Glutamatergic neuron (in vitro differentiated cells): ENCODE results near the gene SYNGR4. TPM values are rescaled to one million over a fixed set of nuclear protein-coding genes. Genes with fewer than 3 reads are reported as not detected.
A peak's percentile ranks its signal among the peaks of the same experiment; 100 is the strongest.

Experiments
- DNase-seq: peaks from one replicate; pipeline ENCODE4 v3.0.0; 2022
- H3K27ac Mint-ChIP-seq: one replicate; pipeline ENCODE4 v1.8.0; 2020; ENCODE audit warnings: mild to moderate bottlenecking, mixed read lengths, inconsistent platforms; ENCODE audit not compliant: unreplicated experiment
- H3K27me3 Mint-ChIP-seq: one replicate; pipeline ENCODE4 v1.8.0; 2020; ENCODE audit warnings: mild to moderate bottlenecking, moderate library complexity, mixed read lengths, inconsistent platforms; ENCODE audit not compliant: unreplicated experiment
- H3K36me3 Mint-ChIP-seq: one replicate; pipeline ENCODE4 v1.8.0; 2020; ENCODE audit warnings: mild to moderate bottlenecking, mixed read lengths, inconsistent platforms; ENCODE audit not compliant: unreplicated experiment
- H3K4me1 Mint-ChIP-seq: one replicate; pipeline ENCODE4 v1.8.0; 2020; ENCODE audit warnings: mild to moderate bottlenecking, low read depth, mixed read lengths, inconsistent platforms; ENCODE audit not compliant: unreplicated experiment
- H3K4me3 Mint-ChIP-seq: one replicate; pipeline ENCODE4 v1.8.0; 2020; ENCODE audit warnings: mild to moderate bottlenecking, mixed read lengths, inconsistent platforms; ENCODE audit not compliant: unreplicated experiment
- H3K9me3 Mint-ChIP-seq: one replicate; pipeline ENCODE4 v1.8.0; 2020; ENCODE audit warnings: mild to moderate bottlenecking, moderate library complexity, mixed read lengths, inconsistent platforms; ENCODE audit not compliant: unreplicated experiment
- total RNA-seq: library from RNA; stranded (reverse); fragmentation: NEBNext Ultra II Directional; extraction: Animal tissue kit (Norgen Biotek cat#: 25700); gene quantifications from one replicate; pipeline ENCODE4 v1.2.1, GENCODE V29; 2021; ENCODE audit not compliant: unreplicated experiment
- TF ChIP-seq, protein P1 (sequence below): fragments of 200-600 bp; sonication (generic); IDR thresholded peaks from one replicate; pipeline ENCODE4 v1.5.0; 2021; ENCODE audit not compliant: partially characterized antibody, unreplicated experiment

SYNGR4 gene
- total RNA-seq, 1 donor from 2014 or later = not detected

DNA sequence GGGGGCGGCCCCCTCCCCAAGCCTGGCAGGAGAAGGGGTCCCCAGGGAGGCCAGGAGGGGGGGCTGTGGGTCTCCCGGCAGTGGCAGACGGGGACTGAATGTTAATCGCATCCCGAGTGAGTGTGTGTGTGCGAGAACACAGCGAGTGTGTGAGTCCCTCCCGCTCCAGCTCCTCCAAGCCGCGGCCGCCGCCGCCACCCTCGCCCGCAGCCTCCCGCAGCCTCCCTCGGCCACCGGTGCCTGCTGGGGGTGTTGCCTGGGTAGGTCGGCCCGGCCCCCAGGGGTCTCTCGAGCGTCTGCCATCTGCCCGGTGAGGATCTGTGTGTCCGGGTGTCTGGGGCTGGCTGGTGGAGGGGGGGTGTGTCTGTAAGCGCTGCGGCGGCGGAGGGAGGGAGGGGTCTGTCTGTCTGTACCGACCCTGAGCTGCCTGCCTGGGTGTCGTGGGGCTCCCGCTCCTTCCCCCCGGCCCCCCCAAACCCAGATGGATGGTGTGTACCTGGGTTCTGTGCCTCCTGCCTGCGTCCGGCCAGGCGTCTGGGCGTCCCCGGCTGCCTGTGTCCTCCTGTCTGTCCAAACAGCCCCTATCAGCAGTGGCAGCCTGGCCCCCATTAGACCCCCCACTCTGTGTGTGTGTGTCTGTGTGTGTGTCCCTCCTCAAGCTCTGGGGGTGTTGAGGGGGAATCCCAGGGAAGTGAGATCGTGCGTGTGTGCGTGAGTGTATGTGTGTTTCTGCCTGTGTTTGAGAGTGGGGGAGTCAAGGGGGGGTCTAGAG is 29.6 kb downstream of the SYNGR4 start, which contains the start of gene GRIN2D:
TSS of gene GRIN2D (plus strand) at position 110 of the 772 bp plus-strand sequence. CDS start 4,725 bp downstream, outside the sequence.
- Mint-ChIP-seq H3K27ac (peak within 1 kb of the TSS; percentile 94), H3K4me1 (peaks cover 21% of the 10 kb centered on the region), H3K36me3 (no peaks in the 10 kb centered on the region), H3K9me3 (peaks cover 9% of the 10 kb centered on the region), H3K4me3 (peak within 1 kb of the TSS; percentile 95), H3K27me3 (peaks cover 11% of the 10 kb centered on the region)
- TF ChIP-seq, protein P1, sequence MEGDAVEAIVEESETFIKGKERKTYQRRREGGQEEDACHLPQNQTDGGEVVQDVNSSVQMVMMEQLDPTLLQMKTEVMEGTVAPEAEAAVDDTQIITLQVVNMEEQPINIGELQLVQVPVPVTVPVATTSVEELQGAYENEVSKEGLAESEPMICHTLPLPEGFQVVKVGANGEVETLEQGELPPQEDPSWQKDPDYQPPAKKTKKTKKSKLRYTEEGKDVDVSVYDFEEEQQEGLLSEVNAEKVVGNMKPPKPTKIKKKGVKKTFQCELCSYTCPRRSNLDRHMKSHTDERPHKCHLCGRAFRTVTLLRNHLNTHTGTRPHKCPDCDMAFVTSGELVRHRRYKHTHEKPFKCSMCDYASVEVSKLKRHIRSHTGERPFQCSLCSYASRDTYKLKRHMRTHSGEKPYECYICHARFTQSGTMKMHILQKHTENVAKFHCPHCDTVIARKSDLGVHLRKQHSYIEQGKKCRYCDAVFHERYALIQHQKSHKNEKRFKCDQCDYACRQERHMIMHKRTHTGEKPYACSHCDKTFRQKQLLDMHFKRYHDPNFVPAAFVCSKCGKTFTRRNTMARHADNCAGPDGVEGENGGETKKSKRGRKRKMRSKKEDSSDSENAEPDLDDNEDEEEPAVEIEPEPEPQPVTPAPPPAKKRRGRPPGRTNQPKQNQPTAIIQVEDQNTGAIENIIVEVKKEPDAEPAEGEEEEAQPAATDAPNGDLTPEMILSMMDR = no peak
- peak; percentile 87 for DNase-seq

- peak overlapping the region; percentile 95 for H3K4me3 Mint-ChIP-seq
- no peak for DNase-seq
- peaks cover 13% of the 10 kb centered on the region for H3K9me3 Mint-ChIP-seq
- H3K27me3 Mint-ChIP-seq = peaks cover 18% of the 10 kb centered on the region
- peak overlapping the region; percentile 94 for H3K27ac Mint-ChIP-seq
- no peaks in the 10 kb centered on the region for H3K36me3 Mint-ChIP-seq
- TF ChIP-seq, protein P1 = no peak
- H3K4me1 Mint-ChIP-seq = peaks cover 21% of the 10 kb centered on the region
Measured at GRCh38 chr19:48394331-48395169, 30.4 kb downstream of the SYNGR4 start.

- TF ChIP-seq, protein P1 = no peak
- H3K9me3 Mint-ChIP-seq = peaks cover 13% of the 10 kb centered on the region
- H3K4me1 Mint-ChIP-seq = peaks cover 21% of the 10 kb centered on the region
- no peaks in the 10 kb centered on the region for H3K36me3 Mint-ChIP-seq
- H3K27ac Mint-ChIP-seq = peak overlapping the region; percentile 43
- no peak for DNase-seq
- peak overlapping the region; percentile 82 for H3K4me3 Mint-ChIP-seq
- peaks cover 21% of the 10 kb centered on the region for H3K27me3 Mint-ChIP-seq
Measured at GRCh38 chr19:48395170-48395455, 30.9 kb downstream of the SYNGR4 start.

DNA sequence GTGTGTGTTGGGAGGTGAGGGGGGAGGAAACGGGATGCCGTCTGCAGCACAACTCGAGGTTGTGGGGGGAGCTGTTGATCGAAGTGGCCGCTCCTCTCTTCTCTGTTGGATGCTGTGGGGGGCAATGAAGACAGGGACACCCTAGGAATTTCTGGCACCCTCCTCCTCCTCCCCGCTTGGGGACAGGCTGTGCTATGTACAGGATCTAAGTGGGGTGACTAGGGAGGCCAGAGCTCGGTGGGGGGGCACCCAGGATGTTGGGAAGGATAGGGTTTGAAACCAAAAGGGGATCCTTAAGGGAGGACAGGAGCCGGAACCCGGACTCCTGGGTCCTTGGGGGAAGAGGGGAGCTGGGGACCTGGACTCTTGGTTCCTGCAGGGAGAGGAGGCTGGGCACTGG is 31.3 kb downstream of the SYNGR4 start:
- TF ChIP-seq, protein P1 = no peak
- peak overlapping the region; percentile 82 for H3K4me3 Mint-ChIP-seq

More for the DNA sequence above, 31.3 kb downstream of the SYNGR4 start:
- Mint-ChIP-seq H3K27me3 (peaks cover 21% of the 10 kb centered on the region), H3K36me3 (no peaks in the 10 kb centered on the region), H3K4me1 (peaks cover 21% of the 10 kb centered on the region), H3K9me3 (peaks cover 16% of the 10 kb centered on the region), H3K27ac (peak overlapping the region; percentile 28)
- DNase-seq = no peak
